Esophagus mucosa (tissue), 1 donor: ENCODE results near the gene RFX7. TPM values are rescaled to one million over a fixed set of nuclear protein-coding genes. Genes with fewer than 3 reads are reported as not detected.
A peak's percentile ranks its signal among the peaks of the same experiment; 100 is the strongest.

Experiments used
- ATAC-seq: fragments of 200-7000 bp; cut with Tn5 transposase; one replicate; pipeline ENCODE4 v1.9.1; 2020
- total RNA-seq: library from RNA; stranded (reverse); gene quantifications from one replicate; pipeline ENCODE4 v1.2.4, GENCODE V29; 2023
- donor health status: DM: yes; HTN: yes; CAD: no.

RFX7 gene
- total RNA-seq, 1 donor from 2014 or later = 15.1 TPM

- no peak for ATAC-seq
Measured at GRCh38 chr15:56042498-56042897, 201.2 kb downstream of the RFX7 start.

DNA sequence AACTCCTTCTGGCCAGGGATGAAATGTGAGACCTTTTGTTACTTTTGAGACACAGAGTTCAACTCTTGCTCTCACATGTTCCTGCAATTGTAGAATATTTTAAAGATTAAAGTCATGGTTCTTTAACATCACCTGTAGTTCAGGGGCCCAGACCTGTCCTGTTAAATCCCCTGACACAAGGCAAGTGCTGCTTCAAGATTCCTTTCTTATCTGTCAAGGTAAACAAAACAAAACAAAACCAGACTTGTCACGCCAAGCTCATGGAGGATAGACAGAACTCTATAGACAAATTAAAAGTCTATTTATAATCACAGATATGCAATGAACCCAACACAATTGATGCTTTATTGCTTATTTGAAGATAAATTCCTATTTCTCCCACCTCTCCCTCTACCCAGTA lies 201.6 kb downstream of the RFX7 start:
- ATAC-seq = peak; percentile 27

GRCh38 chr15:56040081-56041035 lies 203.3 kb downstream of the RFX7 start:
- peak; percentile 91 for ATAC-seq

DNA sequence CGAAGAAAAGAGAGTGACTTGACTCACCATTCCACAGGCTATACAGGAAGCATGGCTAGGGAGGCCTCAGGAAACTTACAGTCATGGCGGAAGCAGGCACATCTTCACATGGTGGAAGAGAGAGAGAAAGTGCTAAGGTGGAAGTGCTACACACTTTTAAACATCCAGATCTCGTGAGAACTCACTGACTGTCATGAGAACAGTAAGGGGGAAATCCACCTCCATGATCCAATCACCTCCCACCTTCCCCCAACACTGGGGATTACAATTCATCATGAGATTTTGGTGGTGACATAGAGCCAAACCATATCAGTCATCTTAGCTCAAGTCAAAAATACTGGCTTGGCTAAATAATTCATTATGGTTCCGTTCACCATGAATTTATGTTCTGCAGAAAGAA lies 205.0 kb downstream of the RFX7 start:
- no peak for ATAC-seq

- no peak for ATAC-seq
Measured at GRCh38 chr15:56038015-56038414, 205.7 kb downstream of the RFX7 start.

Other genes starting within 250 kb of the RFX7 start
- 9.2 TPM for gene TEX9, start 121.5 kb upstream of the RFX7 start, total RNA-seq
- 2.4 TPM for gene MNS1, start 221.3 kb upstream of the RFX7 start, total RNA-seq